Stimulated activated CD8-positive, alpha-beta memory T cell treated with anti-CD3 and anti-CD28 coated beads, Interleukin-4, amount 100 ng/mL, for 1 hour (primary cell): ENCODE results near the gene MAN2B2.
A peak's percentile ranks its signal among the peaks of the same experiment; 100 is the strongest.
"Not testable (repeated sequence)": the region's sequence is repeated elsewhere in the genome, so short reads cannot be mapped to it uniquely, and the experiment has no call there.

Experiments
- DNase-seq, 2 donors: peaks; one replicate each; pipeline ENCODE4 v3.0.0-alpha.2; 2020; ENCODE audit warnings: low read depth in 2 of 2, low spot score in 1 of 2

Gene MAN2B2

DNA sequence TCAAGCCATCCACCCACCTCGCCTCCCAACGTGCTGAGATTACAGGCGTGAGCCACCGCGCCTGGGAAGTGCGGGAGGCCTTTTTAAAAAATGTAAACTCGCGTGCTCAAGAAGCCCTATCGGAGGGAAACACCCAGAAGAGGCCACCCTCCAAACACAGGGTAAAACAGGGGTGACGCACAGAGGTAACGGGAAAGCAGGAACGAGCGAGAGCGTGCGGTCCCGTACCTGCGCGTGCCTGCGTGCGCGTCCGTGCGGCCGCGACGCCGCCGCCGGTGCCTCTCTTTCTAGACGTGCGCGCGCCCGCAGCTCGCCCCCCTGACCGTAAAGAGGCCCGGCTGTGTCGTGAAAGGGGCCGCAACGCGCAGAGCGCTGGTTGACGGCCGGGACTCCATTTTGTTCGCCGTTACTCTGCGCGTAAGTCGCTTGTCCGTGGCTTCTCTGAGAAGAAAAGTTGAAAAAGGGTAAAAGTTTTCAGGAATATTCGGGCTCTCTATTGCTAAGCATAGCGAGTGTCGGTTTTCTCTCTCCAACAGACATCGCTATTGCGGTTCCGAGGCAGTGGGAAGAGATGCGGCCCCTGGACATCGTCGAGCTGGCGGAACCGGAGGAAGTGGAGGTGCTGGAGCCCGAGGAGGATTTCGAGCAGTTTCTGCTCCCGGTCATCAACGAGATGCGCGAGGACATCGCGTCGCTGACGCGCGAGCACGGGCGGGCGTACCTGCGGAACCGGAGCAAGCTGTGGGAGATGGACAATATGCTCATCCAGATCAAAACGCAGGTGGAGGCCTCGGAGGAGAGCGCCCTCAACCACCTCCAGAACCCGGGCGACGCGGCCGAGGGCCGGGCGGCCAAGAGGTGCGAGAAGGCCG is 65.5 kb downstream of the MAN2B2 start, which contains the start of gene MRFAP1:
Gene MRFAP1 (plus strand): TSS at position 394 of the 872 bp plus-strand sequence. CDS start 178 bp downstream, at position 572.
- DNase-seq = peak; percentile 81 to 88

DNA sequence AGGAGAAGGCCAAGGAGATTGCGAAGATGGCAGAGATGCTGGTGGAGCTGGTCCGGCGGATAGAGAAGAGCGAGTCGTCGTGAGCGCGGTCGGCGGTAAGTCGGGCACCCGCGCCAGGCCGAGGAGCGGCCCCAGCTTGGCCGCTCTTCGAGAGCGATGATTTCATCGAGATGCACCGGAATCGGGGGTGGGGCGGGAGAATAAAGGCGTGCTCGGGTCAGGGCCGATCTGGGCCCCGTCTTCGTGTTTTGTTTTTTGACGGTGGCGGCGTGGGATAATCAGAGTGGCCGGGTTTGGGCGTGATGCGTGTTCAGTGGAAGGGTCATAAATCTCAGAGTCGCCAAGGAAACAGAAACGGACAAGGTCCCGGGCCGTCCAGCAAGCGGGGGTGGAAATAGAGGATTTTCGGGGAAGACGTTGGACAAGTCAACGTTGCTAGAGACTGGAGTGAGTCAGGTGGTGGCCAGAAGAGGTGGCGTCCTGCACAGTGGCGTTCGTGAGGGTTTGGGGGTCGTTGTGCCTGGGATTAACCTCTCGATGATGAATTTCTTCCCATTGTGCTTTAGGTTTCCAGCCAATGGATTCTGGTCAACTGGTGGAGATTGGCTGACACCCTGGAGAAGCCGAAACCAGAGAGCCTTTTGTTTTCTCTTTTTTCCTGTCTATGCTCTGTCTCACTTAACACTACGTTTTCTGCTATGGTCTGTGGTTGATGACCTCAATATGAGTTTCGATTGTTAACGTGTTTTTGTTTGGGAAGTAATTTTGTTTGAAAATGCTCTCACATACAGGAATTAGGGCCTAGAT is 66.4 kb downstream of the MAN2B2 start:
- DNase-seq = no peak

DNA sequence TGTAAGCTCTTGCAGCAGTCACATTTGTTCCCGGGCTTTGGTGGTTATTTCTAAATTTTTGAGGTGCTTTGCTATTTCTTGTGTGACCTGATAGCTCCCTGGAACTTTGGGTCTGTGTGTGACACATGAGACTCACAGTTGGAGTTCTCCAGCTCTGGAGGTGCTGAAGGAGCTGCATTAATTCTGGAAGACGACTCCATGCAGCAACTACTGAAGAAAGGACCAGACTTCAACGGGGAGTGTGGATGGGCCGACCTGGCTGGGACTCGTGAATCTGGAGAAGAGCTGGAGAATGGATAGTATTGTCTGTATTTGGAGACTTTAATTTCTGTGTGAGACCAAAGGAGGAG is 67.0 kb downstream of the MAN2B2 start:
- no peak for DNase-seq

GRCh38 chr4:6643141-6643847 is 68.3 kb downstream of the MAN2B2 start:
- no peak for DNase-seq

- DNase-seq = no peak
Observed at GRCh38 chr4:6644792-6645530, 70.0 kb downstream of the MAN2B2 start.

- DNase-seq = no peak
Observed at GRCh38 chr4:6647169-6647568, 72.2 kb downstream of the MAN2B2 start.

- DNase-seq = no peak
Observed at GRCh38 chr4:6647582-6648230, 72.7 kb downstream of the MAN2B2 start.

- DNase-seq = no peak
Observed at GRCh38 chr4:6649216-6649615, 74.2 kb downstream of the MAN2B2 start.

GRCh38 chr4:6654211-6654610 is 79.2 kb downstream of the MAN2B2 start:
- DNase-seq = not testable (repeated sequence)

GRCh38 chr4:6655291-6655690 is 80.3 kb downstream of the MAN2B2 start:
- DNase-seq = not testable (repeated sequence)

DNA sequence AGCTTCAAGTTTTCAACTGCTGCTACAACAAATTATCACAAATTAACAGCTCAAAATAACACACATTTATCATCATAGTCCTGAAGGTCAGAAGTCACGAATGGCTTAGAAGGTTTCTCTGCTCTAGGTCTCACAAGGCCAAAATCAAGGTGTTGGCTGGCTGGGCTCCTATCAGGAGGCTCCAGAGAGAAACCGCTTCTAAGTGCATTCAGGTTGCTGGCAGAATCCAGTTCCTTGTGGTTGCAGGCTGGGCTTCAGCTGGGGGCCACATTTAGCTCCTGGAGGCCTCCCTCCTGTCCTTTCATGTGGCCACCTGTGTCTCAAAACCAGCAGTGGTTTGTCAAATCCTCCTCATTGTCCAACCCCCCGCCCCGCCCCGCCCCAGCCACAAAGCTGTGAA is 80.9 kb downstream of the MAN2B2 start:
- no peak for DNase-seq

GRCh38 chr4:6657242-6658208 is 82.5 kb downstream of the MAN2B2 start:
- no peak for DNase-seq

DNA sequence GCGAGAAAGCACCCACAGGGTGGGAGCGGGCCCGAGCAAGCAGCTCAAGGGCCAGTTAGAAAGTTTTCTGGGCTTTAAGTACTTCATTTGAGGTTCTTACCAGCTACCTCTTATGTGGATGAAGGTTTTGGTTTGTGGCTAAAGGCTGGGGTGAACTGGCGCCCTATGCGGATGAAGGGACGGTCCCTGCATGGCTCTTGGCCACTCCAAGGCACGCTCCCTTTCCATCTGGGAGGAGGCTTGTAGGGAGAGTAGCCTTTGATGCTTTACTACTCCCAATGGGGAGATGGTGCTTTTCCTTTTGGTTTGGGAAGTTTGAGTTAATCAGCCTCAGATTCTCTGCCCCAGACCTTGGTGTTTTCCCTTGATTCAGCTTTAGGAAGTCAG is 83.2 kb downstream of the MAN2B2 start:
- DNase-seq = no peak

GRCh38 chr4:6658597-6659075 is 83.6 kb downstream of the MAN2B2 start:
- peak in 1 of 2 donors; percentile 17 for DNase-seq

GRCh38 chr4:6659897-6660296 is 84.9 kb downstream of the MAN2B2 start:
- no peak for DNase-seq

GRCh38 chr4:6660430-6660829 is 85.4 kb downstream of the MAN2B2 start:
- DNase-seq = no peak

GRCh38 chr4:6662591-6662990 is 87.6 kb downstream of the MAN2B2 start:
- no peak for DNase-seq

GRCh38 chr4:6663596-6664393 is 88.8 kb downstream of the MAN2B2 start:
- DNase-seq = no peak
